A673 (cell line): ENCODE data around the gene COPS9.

Experiments
- EZH2 ChIP-seq: fragments of 200-600 bp; sonication (generic); IDR thresholded peaks from 2 replicates; pipeline ENCODE4 v1.6.1; 2017; ENCODE audit warnings: borderline replicate concordance, low read depth, mild to moderate bottlenecking, mixed read lengths, antibody characterized with exemption, low read length; ENCODE audit not compliant: poor library complexity, severe bottlenecking
- TF ChIP-seq, protein P1 (sequence below): fragments of 300-800, 200-600 bp; sonication (generic); conservative IDR thresholded peaks from 2 replicates; pipeline ENCODE4 v1.5.1; 2017; ENCODE audit warnings: low read depth, mild to moderate bottlenecking, antibody characterized with exemption, low read length, moderate library complexity, mixed read lengths

DNA sequence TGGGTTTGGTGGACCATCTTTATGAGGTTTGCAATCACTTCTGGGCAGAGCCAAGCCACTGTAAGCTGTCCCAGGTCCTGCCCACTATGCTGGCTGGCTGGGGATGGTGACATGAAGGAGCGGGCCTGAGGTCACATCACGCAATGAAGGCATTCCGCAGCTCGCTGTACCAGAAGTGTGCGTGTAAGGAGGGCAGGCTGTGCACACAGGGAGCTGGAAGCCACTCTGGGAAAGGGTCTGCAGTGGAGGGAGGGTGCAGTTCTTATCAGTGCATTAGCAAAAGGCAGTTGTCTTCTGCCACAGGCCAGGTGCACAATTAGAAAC lies 21.0 kb upstream of the COPS9 start:
- TF ChIP-seq, protein P1, sequence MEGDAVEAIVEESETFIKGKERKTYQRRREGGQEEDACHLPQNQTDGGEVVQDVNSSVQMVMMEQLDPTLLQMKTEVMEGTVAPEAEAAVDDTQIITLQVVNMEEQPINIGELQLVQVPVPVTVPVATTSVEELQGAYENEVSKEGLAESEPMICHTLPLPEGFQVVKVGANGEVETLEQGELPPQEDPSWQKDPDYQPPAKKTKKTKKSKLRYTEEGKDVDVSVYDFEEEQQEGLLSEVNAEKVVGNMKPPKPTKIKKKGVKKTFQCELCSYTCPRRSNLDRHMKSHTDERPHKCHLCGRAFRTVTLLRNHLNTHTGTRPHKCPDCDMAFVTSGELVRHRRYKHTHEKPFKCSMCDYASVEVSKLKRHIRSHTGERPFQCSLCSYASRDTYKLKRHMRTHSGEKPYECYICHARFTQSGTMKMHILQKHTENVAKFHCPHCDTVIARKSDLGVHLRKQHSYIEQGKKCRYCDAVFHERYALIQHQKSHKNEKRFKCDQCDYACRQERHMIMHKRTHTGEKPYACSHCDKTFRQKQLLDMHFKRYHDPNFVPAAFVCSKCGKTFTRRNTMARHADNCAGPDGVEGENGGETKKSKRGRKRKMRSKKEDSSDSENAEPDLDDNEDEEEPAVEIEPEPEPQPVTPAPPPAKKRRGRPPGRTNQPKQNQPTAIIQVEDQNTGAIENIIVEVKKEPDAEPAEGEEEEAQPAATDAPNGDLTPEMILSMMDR: no peak
- TF ChIP-seq EZH2: no peak
